ENCODE data around the gene ERC1. TPM values are rescaled to one million over a fixed set of nuclear protein-coding genes. Genes with fewer than 3 reads are reported as not detected.

The ERC1 gene
- 40.1 TPM for total RNA-seq

GRCh38 chr12:990661-991349 is at the start of gene ERC1:
TSS of gene ERC1 (plus strand) at chr12:991223. CDS start at chr12:1027904, 36,681 bp downstream.
- DNase-seq: peak; percentile 81

- DNase-seq: no peak
These were observed 48.0 kb upstream of the ERC1 start for GRCh38 chr12:943051-943450.

GRCh38 chr12:944211-944610 is 46.8 kb upstream of the ERC1 start:
- DNase-seq: no peak

- no peak for DNase-seq
These were observed 44.8 kb upstream of the ERC1 start for GRCh38 chr12:946212-946611.

GRCh38 chr12:946631-947030 is 44.4 kb upstream of the ERC1 start:
- no peak for DNase-seq

DNA sequence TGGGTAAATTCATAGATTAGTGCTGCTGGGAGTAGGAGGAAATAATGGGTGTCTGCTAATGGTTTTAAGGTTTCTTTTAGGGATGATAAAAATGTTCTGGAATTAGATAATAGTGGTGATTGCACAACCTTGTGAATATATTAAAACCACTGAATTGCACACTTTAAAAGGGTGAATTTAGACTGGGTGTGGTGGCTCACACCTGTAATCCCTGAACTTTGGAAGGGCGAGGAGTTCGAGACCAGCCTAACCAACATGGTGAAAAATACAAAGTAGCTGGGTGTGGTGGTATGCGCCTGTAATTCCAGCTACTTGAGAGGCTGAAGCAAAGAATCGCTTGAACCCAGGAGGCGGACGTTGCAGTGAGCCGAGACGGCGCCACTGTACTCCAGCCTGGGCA is 42.8 kb upstream of the ERC1 start:
- DNase-seq: no peak

- peak; percentile 98 for DNase-seq
These were observed 41.4 kb upstream of the ERC1 start, which contains the start of gene RAD52 for GRCh38 chr12:949453-950191. TSS of gene RAD52 (minus strand) at chr12:949694. CDS start at chr12:933058, 16,636 bp downstream.

- no peak for DNase-seq
These were observed 39.8 kb upstream of the ERC1 start for GRCh38 chr12:951176-951575.

- no peak for DNase-seq
These were observed 37.2 kb upstream of the ERC1 start for GRCh38 chr12:953776-954175.

DNA sequence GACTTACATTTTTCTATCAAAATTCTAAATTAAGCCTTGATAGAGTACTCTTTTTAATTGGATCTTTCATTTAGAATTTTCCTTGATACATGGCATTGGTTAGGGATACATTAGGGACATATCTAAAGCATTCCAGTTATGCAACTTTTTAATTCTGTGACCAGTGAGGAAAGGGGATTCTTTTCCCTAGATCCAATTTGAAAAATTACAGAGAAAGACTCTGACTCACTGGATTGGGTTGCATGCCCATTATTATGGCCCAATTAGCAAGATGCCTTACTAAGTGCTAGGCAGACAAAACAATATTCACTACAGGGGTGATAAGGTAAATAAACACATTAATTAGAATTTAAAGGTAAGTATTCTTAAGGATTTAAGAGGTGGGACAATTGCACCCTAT is 36.3 kb upstream of the ERC1 start:
- no peak for DNase-seq

DNA sequence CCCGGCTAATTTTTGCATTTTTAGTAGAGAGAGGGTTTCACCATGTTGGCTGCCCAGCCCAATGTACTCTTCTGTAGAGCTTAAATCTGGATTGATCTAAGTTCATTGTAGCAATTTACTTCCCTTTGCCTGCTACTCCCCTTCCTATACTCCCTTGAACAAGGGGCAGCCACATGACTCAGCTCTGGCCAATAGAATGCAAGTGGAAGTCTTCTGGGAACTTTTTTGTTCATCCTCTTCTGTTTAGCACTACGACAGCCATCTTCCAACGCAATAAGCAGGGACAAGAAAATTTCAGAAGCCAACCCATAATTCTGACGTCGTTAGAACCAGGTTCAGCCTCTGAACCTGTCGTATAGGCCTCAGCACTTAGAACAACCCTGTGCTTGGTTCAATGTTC is 35.1 kb upstream of the ERC1 start:
- DNase-seq: no peak

DNA sequence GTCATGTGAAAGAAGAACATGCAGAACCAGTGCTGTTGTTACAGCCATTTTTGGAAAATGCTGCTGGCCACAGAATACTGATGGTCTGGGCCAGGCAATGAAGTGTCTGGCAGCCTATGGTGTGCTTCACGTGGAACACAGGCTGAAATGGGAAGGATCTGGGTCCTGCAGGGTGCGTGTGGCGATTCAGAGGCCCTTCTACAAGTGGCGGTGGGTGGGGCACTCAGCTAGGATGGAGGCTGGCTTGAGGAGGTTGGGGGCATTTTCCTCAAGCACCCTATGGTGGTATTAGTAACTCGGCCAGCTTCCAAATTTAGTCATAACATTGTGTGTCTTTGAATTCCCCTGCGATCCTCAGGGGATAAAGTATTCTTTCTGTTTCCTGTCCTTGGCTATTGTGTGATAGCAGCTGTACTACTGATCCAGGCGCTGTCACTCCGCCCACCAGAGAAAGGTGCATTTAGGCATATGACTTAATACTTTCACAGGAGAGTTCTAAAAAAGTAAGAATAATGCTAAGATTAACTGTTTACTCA is 32.4 kb upstream of the ERC1 start:
- no peak for DNase-seq

- DNase-seq: no peak
These were observed 24.3 kb upstream of the ERC1 start for GRCh38 chr12:966724-967123.

- DNase-seq: no peak
These were observed 23.4 kb upstream of the ERC1 start for GRCh38 chr12:967641-968040.

DNA sequence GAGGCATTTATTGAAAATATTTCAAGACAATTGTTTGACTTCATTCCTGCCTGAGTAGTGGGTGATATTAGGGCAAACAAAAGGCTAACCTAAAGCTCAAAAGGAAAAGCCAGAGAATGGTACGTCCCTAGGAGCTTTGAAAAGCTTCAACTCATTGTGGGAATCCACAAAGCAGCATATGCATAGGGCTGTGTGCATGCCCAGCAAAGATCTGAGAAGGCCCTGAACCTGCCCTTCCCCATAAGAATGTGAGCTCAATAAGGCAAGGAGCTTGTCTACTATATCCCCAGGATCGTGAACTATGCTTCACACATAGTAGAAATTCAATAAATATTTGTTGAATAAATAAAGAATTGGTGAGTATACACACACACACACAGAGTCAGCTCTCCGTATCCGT is 22.5 kb upstream of the ERC1 start:
- no peak for DNase-seq

DNA sequence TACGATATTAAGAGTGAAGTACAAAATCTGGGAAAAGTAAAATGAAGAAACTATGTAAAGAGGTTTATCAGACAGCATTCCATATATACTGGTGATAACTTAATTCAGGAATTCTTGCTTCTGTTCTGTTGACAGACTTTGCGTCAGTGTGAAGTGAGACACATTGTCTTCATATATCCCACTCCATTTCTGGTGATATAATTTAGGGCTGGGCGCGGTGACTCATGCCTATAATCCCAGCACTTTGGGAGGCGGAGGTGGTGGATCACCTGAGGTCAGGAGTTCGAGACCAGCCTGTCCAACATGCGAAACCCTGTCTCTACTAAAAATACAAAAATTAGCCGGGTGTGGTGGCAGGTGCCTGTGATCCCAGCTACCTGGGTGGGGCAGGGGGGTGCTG is 21.2 kb upstream of the ERC1 start:
- no peak for DNase-seq

GRCh38 chr12:971991-972390 is 19.0 kb upstream of the ERC1 start:
- DNase-seq: no peak

GRCh38 chr12:974271-974862 is 16.7 kb upstream of the ERC1 start:
- DNase-seq: no peak

DNA sequence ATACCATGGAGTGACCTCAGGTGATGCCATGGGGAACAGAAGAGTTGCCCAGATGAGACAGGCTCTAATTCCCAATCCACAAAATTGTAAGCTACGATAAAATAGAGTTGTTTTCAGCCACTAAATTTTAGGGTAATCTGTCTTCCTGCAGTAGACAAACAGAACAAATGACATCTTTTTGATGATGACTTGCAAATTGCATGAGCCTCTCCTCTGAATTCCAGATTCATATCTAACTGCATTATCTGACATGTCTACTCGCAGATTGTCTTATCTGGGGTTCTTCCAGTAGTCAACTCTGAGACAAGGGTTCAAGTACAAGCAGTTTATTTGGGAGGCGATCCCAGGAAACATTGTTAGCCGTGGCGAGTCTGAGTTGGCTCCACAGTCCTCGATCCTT is 14.4 kb upstream of the ERC1 start:
- DNase-seq: no peak

DNA sequence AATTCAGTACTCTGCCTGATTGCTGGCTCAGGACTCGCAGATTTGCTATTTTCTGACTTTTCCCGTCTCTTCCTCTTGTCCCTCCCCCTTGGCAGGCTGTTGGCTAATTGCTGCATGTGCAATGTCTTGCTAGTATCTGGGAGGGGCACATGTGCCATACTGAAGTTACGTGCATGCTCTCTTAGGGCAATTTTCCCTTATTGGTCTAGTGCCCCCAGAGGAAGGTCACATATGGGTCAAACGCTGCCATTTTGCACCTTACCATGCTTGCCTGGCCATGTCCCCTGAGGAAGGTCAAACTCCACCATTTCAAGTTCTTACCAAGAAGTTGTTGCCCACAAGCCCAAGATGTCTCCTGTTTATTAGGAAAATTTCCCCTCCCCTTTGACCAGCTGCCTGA is 13.9 kb upstream of the ERC1 start:
- DNase-seq: no peak

DNA sequence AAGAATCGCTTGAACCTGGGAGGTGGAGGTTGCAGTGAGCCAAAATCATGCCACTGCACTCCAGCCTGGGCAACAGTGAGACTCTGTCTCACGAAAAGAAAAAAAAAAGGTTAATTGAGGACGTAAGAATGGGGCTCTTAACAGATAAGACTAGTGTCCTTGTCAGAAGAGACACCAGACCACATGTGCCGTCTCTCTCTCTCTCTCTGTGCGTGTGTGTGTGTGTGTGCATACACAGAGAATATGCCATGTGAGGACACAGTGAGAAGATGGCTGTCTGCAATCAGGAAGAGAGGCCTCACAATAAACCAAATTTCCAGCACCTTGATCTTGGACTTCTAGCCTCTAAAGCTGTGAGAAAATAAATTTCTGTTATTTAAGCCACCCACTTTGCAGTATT is 11.7 kb upstream of the ERC1 start:
- DNase-seq: no peak

DNA sequence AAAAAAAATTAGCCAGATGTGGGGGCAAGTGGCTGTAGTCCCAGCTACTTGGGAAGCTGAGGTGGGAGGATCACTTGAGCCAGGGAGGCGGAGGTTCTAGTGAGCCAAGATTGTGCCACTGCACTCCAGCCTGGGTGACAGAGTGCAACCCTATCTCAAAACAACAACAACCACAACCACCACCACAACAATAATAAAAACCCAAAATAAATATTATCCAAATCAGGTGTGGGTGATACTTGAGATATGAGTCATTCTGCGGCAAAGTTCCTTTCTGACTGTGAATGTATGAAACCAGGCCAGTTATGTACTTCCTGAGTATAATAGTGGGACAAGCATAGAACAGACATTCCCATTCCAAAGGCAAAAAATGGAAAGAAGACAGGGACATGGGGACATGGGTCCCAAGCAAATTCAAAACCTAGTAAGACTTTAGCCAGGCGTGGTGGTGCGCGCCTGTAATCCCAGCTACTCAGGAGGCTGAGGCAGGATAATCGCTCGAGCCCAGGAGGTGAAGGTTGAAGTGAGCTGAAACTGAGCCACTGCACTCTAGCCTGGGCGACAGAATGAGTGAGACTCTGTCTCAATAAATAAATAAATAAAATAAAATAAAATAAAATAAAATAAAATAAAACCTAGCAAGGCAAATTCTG is 9.7 kb upstream of the ERC1 start:
- no peak for DNase-seq

GRCh38 chr12:981961-982360 is 9.1 kb upstream of the ERC1 start:
- no peak for DNase-seq

All from skin of body (tissue), 2 donors.